Stimulated activated CD8-positive, alpha-beta memory T cell treated with anti-CD3 and anti-CD28 coated beads, Interleukin-15, amount 100 ng/mL, for 4 hours (primary cell): Measurements from ENCODE around the gene OR7A17.

Experiments
- DNase-seq, 2 donors: peaks; one replicate each; pipeline ENCODE4 v3.0.0-alpha.2; 2020; ENCODE audit warnings: low read depth in 2 of 2

The OR7A17 gene

GRCh38 chr19:14886032-14886431, at the start of gene OR7A17:
Gene OR7A17 (minus strand): TSS chr19:14886132. CDS start chr19:14881355, 4,777 bp downstream.
- DNase-seq: no peak

- no peak for DNase-seq
These were observed 47.6 kb upstream of the OR7A17 start for GRCh38 chr19:14933506-14933905.

- DNase-seq: no peak
These were observed 30.9 kb upstream of the OR7A17 start for GRCh38 chr19:14916848-14917247.

- DNase-seq: no peak
These were observed 29.2 kb upstream of the OR7A17 start for GRCh38 chr19:14915116-14915515.

- no peak for DNase-seq
These were observed 20.8 kb upstream of the OR7A17 start for GRCh38 chr19:14906711-14907110.

- no peak for DNase-seq
These were observed 15.8 kb upstream of the OR7A17 start for GRCh38 chr19:14901675-14902260.

GRCh38 chr19:14890643-14891379, 4.9 kb upstream of the OR7A17 start:
- no peak for DNase-seq

- no peak for DNase-seq
These were observed 4.2 kb upstream of the OR7A17 start for GRCh38 chr19:14889994-14890642.

GRCh38 chr19:14871619-14872230, 14.2 kb downstream of the OR7A17 start:
- DNase-seq: no peak

- DNase-seq: no peak
These were observed 17.4 kb downstream of the OR7A17 start for GRCh38 chr19:14868497-14868896.

- DNase-seq: no peak
These were observed 37.1 kb downstream of the OR7A17 start, which contains the start of gene OR7A10 for GRCh38 chr19:14848822-14849221. Gene OR7A10 (minus strand): TSS chr19:14848922. CDS start chr19:14841877, 7,045 bp downstream.

- no peak for DNase-seq
These were observed 42.4 kb downstream of the OR7A17 start for GRCh38 chr19:14843578-14843977.

GRCh38 chr19:14843169-14843568, 42.8 kb downstream of the OR7A17 start:
- no peak for DNase-seq

GRCh38 chr19:14840206-14840605, 45.7 kb downstream of the OR7A17 start:
- no peak for DNase-seq

GRCh38 chr19:14837391-14837790, 48.5 kb downstream of the OR7A17 start:
- no peak for DNase-seq

GRCh38 chr19:14835011-14835410, 50.9 kb downstream of the OR7A17 start, which contains the start of the genes OR7A5 and OR7C1:
Gene OR7A5 (minus strand): TSS chr19:14835185. CDS start chr19:14828241, 6,944 bp downstream.
Gene OR7C1 (minus strand): TSS chr19:14835185. CDS start chr19:14800136, 35,049 bp downstream.
- DNase-seq: no peak

GRCh38 chr19:14830702-14831101, 55.2 kb downstream of the OR7A17 start:
- no peak for DNase-seq
